ENCODE data around the gene SHISA7. TPM values are rescaled to one million over a fixed set of nuclear protein-coding genes. Genes with fewer than 3 reads are reported as not detected.

The SHISA7 gene
- total RNA-seq, 2 experiments from 2014 or later: not detected

DNA sequence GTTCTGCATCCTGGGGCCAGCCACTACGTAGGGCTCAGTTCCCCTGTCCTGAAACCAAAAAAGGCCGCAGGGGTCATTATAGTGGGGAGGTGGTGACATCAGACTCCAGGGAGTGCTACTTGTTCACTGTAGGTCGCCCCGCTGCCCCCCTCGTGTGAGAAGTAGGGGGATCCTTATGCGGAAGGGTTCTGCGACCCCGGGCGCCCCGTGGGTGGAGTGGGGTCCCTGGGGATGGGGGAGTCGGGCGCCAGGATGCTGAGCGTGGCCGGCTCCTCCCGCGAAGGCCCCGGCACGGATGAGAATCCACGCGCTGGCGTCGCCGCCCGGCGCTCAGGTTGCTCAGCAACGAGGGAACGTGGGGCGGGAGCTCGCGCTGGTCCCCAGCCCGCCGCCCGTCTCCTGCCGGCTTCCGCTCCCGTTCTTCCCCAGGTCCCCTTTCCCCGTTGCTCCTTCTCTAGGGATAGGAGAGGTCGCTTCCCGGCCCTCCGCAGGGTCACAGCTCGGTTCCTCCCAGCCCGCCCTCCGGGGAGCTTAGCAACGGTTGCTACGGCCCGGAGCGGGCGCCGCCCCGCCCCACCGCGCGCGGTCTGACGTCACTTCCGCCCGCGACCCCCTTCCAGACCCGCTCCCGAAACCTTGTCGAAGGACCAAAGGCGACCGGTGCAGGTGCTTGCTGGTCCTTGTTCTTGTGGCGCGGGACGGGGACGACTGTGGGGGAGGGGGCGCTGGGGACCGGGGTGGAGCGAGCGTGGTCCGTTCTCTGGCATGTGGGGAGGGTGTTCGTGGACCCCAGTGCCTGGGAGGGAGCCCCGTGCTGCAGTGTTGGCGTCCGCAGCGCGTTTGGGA lies 41.7 kb upstream of the SHISA7 start, which contains the start of gene NAT14:
NAT14 (plus strand) TSS at position 596 of the 846 bp plus-strand sequence. CDS start 521 bp downstream, outside the sequence.
- peak within 1 kb of the TSS; percentile 50 for H3K27ac ChIP-seq (ENCODE audit: low read depth, low read length, poor library complexity, severe bottlenecking)
- POLR2A ChIA-PET: interaction anchor here (1.2 kb wide), 1 partner anchor 8 kb away, joined by 3 read pairs; the partner anchor contains the start of gene ZNF628
- no peaks in the 10 kb centered on the region for H3K79me2 ChIP-seq (ENCODE audit: insufficient read depth, low read depth, low read length)
- TF ChIP-seq, protein P1, sequence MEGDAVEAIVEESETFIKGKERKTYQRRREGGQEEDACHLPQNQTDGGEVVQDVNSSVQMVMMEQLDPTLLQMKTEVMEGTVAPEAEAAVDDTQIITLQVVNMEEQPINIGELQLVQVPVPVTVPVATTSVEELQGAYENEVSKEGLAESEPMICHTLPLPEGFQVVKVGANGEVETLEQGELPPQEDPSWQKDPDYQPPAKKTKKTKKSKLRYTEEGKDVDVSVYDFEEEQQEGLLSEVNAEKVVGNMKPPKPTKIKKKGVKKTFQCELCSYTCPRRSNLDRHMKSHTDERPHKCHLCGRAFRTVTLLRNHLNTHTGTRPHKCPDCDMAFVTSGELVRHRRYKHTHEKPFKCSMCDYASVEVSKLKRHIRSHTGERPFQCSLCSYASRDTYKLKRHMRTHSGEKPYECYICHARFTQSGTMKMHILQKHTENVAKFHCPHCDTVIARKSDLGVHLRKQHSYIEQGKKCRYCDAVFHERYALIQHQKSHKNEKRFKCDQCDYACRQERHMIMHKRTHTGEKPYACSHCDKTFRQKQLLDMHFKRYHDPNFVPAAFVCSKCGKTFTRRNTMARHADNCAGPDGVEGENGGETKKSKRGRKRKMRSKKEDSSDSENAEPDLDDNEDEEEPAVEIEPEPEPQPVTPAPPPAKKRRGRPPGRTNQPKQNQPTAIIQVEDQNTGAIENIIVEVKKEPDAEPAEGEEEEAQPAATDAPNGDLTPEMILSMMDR (conservative IDR thresholded peaks at IDR 0.05; ENCODE audit: low read length): no peak
- TF ChIP-seq EZH2phosphoT487 (IDR thresholded peaks at IDR 0.05; ENCODE audit: borderline replicate concordance, low read depth, low read length): no peak
- CTCF ChIA-PET (ENCODE audit: unreplicated experiment): no interaction called here
- no peaks in the 10 kb centered on the region for H3K9me2 ChIP-seq (ENCODE audit: insufficient read depth, low read length)
- peak within 1 kb of the TSS; percentile 76 for H3K4me3 ChIP-seq (ENCODE audit: low read depth, low read length, poor library complexity, severe bottlenecking)
- no peaks in the 10 kb centered on the region; the same call in 1 of the 2 replicates for H3K36me3 ChIP-seq (ENCODE audit: insufficient read depth, low read length)
- H3K4me2 ChIP-seq (ENCODE audit: low read length): peak within 1 kb of the TSS; percentile 78
- peak within 1 kb of the TSS; percentile 73 for H2AFZ ChIP-seq (ENCODE audit: low read length)
- no peaks in the 10 kb centered on the region for H4K20me1 ChIP-seq (ENCODE audit: insufficient read depth, low read length)
- intact Hi-C loops (cut with micrococcal nuclease; ENCODE audit: unreplicated experiment): no loop called here
- DNase-seq (ENCODE audit: low spot score): peak; percentile 80
- H3K4me1 ChIP-seq (ENCODE audit: insufficient read depth, low read length, poor library complexity, severe bottlenecking): peaks cover 34% of the 10 kb centered on the region
- H3K9me3 ChIP-seq (ENCODE audit: low read length): no peaks in the 10 kb centered on the region
- no TSS peak for BruUV-seq (replicated peaks)

DNA sequence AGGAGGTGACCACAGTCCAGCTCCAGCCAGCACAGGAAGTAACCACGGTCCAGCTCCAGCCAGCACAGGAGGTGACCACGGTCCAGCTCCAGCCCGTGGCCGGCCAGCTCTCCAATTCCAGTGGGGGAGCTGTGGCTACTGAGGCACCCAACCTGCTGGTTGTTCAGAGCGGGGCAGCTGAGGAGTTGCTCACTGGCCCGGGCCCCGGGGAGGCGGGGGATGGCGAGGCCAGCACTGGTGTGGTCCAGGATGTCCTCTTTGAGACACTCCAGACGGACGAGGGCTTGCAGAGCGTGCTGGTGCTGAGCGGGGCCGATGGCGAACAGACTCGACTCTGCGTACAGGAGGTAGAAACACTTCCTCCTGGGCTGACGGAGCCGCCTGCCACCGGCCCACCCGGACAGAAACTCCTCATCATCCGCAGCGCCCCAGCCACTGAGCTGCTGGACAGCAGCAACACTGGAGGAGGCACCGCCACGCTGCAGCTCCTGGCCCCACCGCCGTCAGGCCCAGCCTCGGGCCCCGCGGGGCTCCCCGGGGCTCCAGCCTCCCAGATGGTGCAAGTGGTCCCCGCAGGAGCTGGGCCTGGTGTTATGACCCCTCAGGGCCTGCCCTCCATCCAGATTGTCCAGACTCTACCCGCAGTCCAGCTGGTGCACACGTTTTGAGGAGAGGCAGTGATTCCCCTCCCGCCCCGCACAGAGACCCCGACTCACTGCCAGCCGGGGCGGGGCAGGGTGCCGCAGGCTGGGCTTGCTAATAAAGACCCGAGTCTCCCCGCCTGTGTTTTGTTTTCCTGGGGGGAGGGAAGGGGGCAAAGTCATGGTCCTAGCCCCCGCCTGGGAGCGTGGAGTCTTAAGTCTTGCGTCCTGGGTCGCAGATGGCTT lies 40.8 kb upstream of the SHISA7 start:
- no TSS peak for BruUV-seq (replicated peaks)
- POLR2A ChIA-PET: interaction anchor here (1.2 kb wide), 1 partner anchor 7 kb away, joined by 3 read pairs; the partner anchor contains the start of gene ZNF628
- no peaks in the 10 kb centered on the region for H4K20me1 ChIP-seq (ENCODE audit: insufficient read depth, low read length)

More for the DNA sequence above, 40.8 kb upstream of the SHISA7 start:
- H3K79me2 ChIP-seq (ENCODE audit: insufficient read depth, low read depth, low read length): 0 out of 2 replicates have a peak, but pooled peaks cover under 1% of the 10 kb centered on the region
- H3K4me1 ChIP-seq (ENCODE audit: insufficient read depth, low read length, poor library complexity, severe bottlenecking): peaks cover 42% of the 10 kb centered on the region
- H2AFZ ChIP-seq (ENCODE audit: low read length): 0 out of 2 replicates have a peak overlapping the region, but pooled peaks have one; percentile 73
- peak overlapping the region; percentile 76 for H3K4me3 ChIP-seq (ENCODE audit: low read depth, low read length, poor library complexity, severe bottlenecking)
- no peaks in the 10 kb centered on the region for H3K9me3 ChIP-seq (ENCODE audit: low read length)
- peak overlapping the region; percentile 78 for H3K4me2 ChIP-seq (ENCODE audit: low read length)
- H3K27ac ChIP-seq (ENCODE audit: low read depth, low read length, poor library complexity, severe bottlenecking): peak overlapping the region; percentile 50
- TF ChIP-seq, protein P1 (conservative IDR thresholded peaks at IDR 0.05; ENCODE audit: low read length): no peak
- TF ChIP-seq EZH2phosphoT487 (IDR thresholded peaks at IDR 0.05; ENCODE audit: borderline replicate concordance, low read depth, low read length): no peak
- no peak for DNase-seq (ENCODE audit: low spot score)
- CTCF ChIA-PET (ENCODE audit: unreplicated experiment): no interaction called here
- intact Hi-C loops (cut with micrococcal nuclease; ENCODE audit: unreplicated experiment): no loop called here
- no peaks in the 10 kb centered on the region; the same call in 1 of the 2 replicates for H3K36me3 ChIP-seq (ENCODE audit: insufficient read depth, low read length)
- no peaks in the 10 kb centered on the region for H3K9me2 ChIP-seq (ENCODE audit: insufficient read depth, low read length)
